Esophagus muscularis mucosa (tissue), 4 donors: ENCODE measurements around the gene TRERF1. TPM values are rescaled to one million over a fixed set of nuclear protein-coding genes. Genes with fewer than 3 reads are reported as not detected.

Experiments used
- DNase-seq: peaks from one replicate; pipeline ENCODE4 v3.0.0-alpha.2; 2017; ENCODE audit errors: extremely low spot score
- H3K27ac ChIP-seq, 4 donors: fragments of 200-600 bp; sonication (generic); replicated peaks in 1 of 4; 1 replicate in 3 of 4; 2 replicates in 1 of 4; pipeline ENCODE4 v1.5.1; 2016 to 2019; ENCODE audit warnings: mild to moderate bottlenecking in 1 of 4
- H3K27me3 ChIP-seq, 4 donors: fragments of 200-600 bp; sonication (generic); one replicate each; pipeline versions ENCODE4 v1.5.1 to v1.6.0; 2016 to 2019
- H3K36me3 ChIP-seq, 4 donors: fragments of 200-600 bp; sonication (generic); one replicate each; pipeline ENCODE4 v1.5.1; 2016 to 2019
- H3K4me1 ChIP-seq, 4 donors: fragments of 200-600 bp; sonication (generic); one replicate each; pipeline ENCODE4 v1.5.1; 2016 to 2019
- H3K4me3 ChIP-seq, 4 donors: fragments of 200-600 bp; sonication (generic); 1 replicate in 2 of 4; 2 replicates in 2 of 4; pipeline ENCODE4 v1.5.1; 2016 to 2019; ENCODE audit warnings: mild to moderate bottlenecking in 4 of 4, moderate library complexity in 1 of 4
- H3K9me3 ChIP-seq, 4 donors: fragments of 200-600 bp; sonication (generic); 1 replicate in 3 of 4; 2 replicates in 1 of 4; pipeline ENCODE4 v1.5.1; 2016 to 2019
- EP300 ChIP-seq: sonication (generic); formaldehyde crosslinking; IDR thresholded peaks from one replicate; pipeline ENCODE4 v1.6.1; 2017; ENCODE audit warnings: antibody characterized with exemption
- POLR2A ChIP-seq: fragments of 450-650 bp; IDR thresholded peaks from one replicate; pipeline ENCODE4 v1.6.1; 2017; ENCODE audit warnings: antibody characterized with exemption, moderate library complexity, mild to moderate bottlenecking, low read depth
- POLR2AphosphoS5 ChIP-seq, 2 donors: sonication (generic); formaldehyde crosslinking; IDR thresholded peaks; one replicate each; pipeline ENCODE4 v1.6.1; 2017; ENCODE audit warnings: antibody characterized with exemption in 2 of 2
- WGBS: methylation state at CpG from one replicate; pipeline ENCODE4 v1.1.5; 2018; 5-methylcytosine and 5-hydroxymethylcytosine counted together
- intact Hi-C: fragments of 100-400 bp; cut with DNase I; formaldehyde crosslinking; loops from one replicate; pipeline ENCODE4 v1.15.1; 2023
- total RNA-seq, 4 donors: library from RNA; depleted of rRNA; stranded (reverse); fragments of >200 nt; gene quantifications; one replicate each; pipeline versions ENCODE4 v1.1.0 to v1.2.1, GENCODE V29; 2016
- TF ChIP-seq, protein P1 (sequence below), 3 experiments: fragments of 200-600 bp in 2 of 3; fragments of 450-650 bp in 1 of 3; sonication (generic) in 2 of 3; IDR thresholded peaks; one replicate each; pipeline ENCODE4 v1.5.1; 2017 to 2019; ENCODE audit warnings: antibody characterized with exemption in 3 of 3, mild to moderate bottlenecking in 2 of 3, moderate library complexity in 1 of 3

TRERF1 gene
- total RNA-seq, 4 donors from 2014 or later = 4.6 to 8.6 (median 6.4) TPM

GRCh38 chr6:42428326-42429041, 23.2 kb downstream of the TRERF1 start:
- intact Hi-C loops = no loop called here
- Histone ChIP-seq H3K27ac (peak overlapping the region in 3 of 4 donors; percentile 18 to 51 (median 29)), H3K4me1 (peaks cover 15 to 23% (median 18%) of the 10 kb centered on the region in 4 donors), H3K36me3 (no peaks in the 10 kb centered on the region), H3K4me3 (no peak overlapping the region), H3K27me3 (no peaks in the 10 kb centered on the region), H3K9me3 (peaks cover 0 to 3% (median 0%) of the 10 kb centered on the region in 4 donors)
- no peak for DNase-seq
- TF ChIP-seq, protein P1, sequence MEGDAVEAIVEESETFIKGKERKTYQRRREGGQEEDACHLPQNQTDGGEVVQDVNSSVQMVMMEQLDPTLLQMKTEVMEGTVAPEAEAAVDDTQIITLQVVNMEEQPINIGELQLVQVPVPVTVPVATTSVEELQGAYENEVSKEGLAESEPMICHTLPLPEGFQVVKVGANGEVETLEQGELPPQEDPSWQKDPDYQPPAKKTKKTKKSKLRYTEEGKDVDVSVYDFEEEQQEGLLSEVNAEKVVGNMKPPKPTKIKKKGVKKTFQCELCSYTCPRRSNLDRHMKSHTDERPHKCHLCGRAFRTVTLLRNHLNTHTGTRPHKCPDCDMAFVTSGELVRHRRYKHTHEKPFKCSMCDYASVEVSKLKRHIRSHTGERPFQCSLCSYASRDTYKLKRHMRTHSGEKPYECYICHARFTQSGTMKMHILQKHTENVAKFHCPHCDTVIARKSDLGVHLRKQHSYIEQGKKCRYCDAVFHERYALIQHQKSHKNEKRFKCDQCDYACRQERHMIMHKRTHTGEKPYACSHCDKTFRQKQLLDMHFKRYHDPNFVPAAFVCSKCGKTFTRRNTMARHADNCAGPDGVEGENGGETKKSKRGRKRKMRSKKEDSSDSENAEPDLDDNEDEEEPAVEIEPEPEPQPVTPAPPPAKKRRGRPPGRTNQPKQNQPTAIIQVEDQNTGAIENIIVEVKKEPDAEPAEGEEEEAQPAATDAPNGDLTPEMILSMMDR (IDR thresholded peaks at IDR 0.05) = no peak
- no peak for TF ChIP-seq POLR2AphosphoS5 (IDR thresholded peaks at IDR 0.05)
- TF ChIP-seq EP300 = no peak
- TF ChIP-seq POLR2A = no peak
- 65% methylated on average over 7 of the region's 7 CpGs for WGBS

DNA sequence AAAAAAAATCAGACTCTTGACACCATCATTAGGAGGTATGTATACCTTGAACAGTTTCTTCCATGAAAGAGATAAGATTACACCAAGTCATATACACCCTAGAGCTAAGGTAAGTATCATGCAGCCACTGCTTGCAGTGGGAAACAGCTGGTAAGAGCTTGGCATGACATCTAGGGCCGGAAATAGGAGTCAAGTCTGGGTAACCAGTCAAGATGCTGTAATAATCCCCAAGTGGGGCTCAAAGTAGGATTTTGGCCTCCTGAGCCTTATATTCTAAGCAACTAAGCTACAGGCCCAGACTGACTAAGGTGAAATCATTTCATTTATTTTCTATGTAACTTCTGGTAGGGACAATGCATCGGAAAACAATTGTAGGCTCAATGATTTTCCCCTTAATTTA, 23.9 kb downstream of the TRERF1 start:
- Histone ChIP-seq H3K36me3 (no peaks in the 10 kb centered on the region), H3K4me3 (no peak overlapping the region)
- TF ChIP-seq, protein P1 (IDR thresholded peaks at IDR 0.05) = no peak
- no peak for TF ChIP-seq EP300
- no peak for TF ChIP-seq POLR2A

GRCh38 chr6:42426191-42426590, 25.5 kb downstream of the TRERF1 start:
- no peak overlapping the region for H3K4me3 ChIP-seq
- 92% methylated on average over 2 of the region's 2 CpGs for WGBS
- no peaks in the 10 kb centered on the region for H3K36me3 ChIP-seq
- H3K9me3 ChIP-seq = no peaks in the 10 kb centered on the region
- intact Hi-C loops = no loop called here
- no peak for DNase-seq
- peaks cover 15 to 18% (median 17%) of the 10 kb centered on the region in 4 donors for H3K4me1 ChIP-seq
- H3K27ac ChIP-seq = no peak overlapping the region
- H3K27me3 ChIP-seq = no peaks in the 10 kb centered on the region
- TF ChIP-seq POLR2AphosphoS5 (IDR thresholded peaks at IDR 0.05) (no peak), EP300 (no peak)
- TF ChIP-seq, protein P1 (IDR thresholded peaks at IDR 0.05) = no peak

More for the DNA sequence above, 23.9 kb downstream of the TRERF1 start:
- peaks cover 15 to 23% (median 18%) of the 10 kb centered on the region in 4 donors for H3K4me1 ChIP-seq
- H3K27me3 ChIP-seq = no peaks in the 10 kb centered on the region
- WGBS = 83% methylated on average over 2 of the region's 2 CpGs
- H3K27ac ChIP-seq = no peak overlapping the region
- H3K9me3 ChIP-seq = no peaks in the 10 kb centered on the region
- DNase-seq = no peak
- intact Hi-C loops = no loop called here

GRCh38 chr6:42424906-42425474, 26.7 kb downstream of the TRERF1 start:
- no peaks in the 10 kb centered on the region for H3K9me3 ChIP-seq
- H3K4me1 ChIP-seq = peaks cover 15 to 18% (median 17%) of the 10 kb centered on the region in 4 donors
- DNase-seq = no peak
- no peaks in the 10 kb centered on the region for H3K27me3 ChIP-seq
- no peak overlapping the region for H3K27ac ChIP-seq
- intact Hi-C loops = no loop called here
- H3K4me3 ChIP-seq = no peak overlapping the region
- H3K36me3 ChIP-seq = no peaks in the 10 kb centered on the region
- WGBS = 82% methylated on average over 4 of the region's 4 CpGs
- TF ChIP-seq, protein P1 (IDR thresholded peaks at IDR 0.05) = no peak
- TF ChIP-seq POLR2A = no peak
- no peak for TF ChIP-seq EP300
- TF ChIP-seq POLR2AphosphoS5 (IDR thresholded peaks at IDR 0.05) = no peak
